ENCODE results near the gene FLNB. TPM values are rescaled to one million over a fixed set of nuclear protein-coding genes. Genes with fewer than 3 reads are reported as not detected.
A peak's percentile ranks its signal among the peaks of the same experiment; 100 is the strongest.

The FLNB gene
- total and polyA plus RNA-seq, 2 of the 13 experiments (the other 11 are each of a cell fraction or from before 2014, with no cell fraction given), result 106 to 130 TPM

- peaks cover 97% of the 10 kb centered on the region for H3K4me1 ChIP-seq (ENCODE audit: insufficient read depth, low read length)
- H4K20me1 ChIP-seq (ENCODE audit: insufficient read depth, low read length), result no peaks in the 10 kb centered on the region
- no peak overlapping the region for H3K4me2 ChIP-seq (ENCODE audit: low read depth, low read length)
- TF ChIP-seq NR0B2 (CRISPR knock-in tag; IDR thresholded peaks at IDR 0.05) (no peak), ZNF264 (CRISPR knock-in tag; IDR thresholded peaks at IDR 0.05) (no peak), MXD1 (CRISPR knock-in tag; IDR thresholded peaks at IDR 0.05) (no peak), SYNCRIP (IDR thresholded peaks at IDR 0.05; ENCODE audit: insufficient read depth, low read depth, low read length) (no peak), ZNF598 (CRISPR knock-in tag; IDR thresholded peaks at IDR 0.05; ENCODE audit: borderline replicate concordance) (no peak), ZBTB37 (CRISPR knock-in tag; IDR thresholded peaks at IDR 0.05) (no peak), ZNF260 (CRISPR knock-in tag; IDR thresholded peaks at IDR 0.05; ENCODE audit: borderline replicate concordance, low read depth) (no peak), ZNF496 (CRISPR knock-in tag; IDR thresholded peaks at IDR 0.05; ENCODE audit: insufficient replicate concordance) (no peak), ARID5B (CRISPR knock-in tag; IDR thresholded peaks at IDR 0.05) (no peak), ZNF337 (CRISPR knock-in tag; IDR thresholded peaks at IDR 0.05; ENCODE audit: borderline replicate concordance, low read depth) (no peak), ZHX1 (CRISPR knock-in tag; IDR thresholded peaks at IDR 0.05; ENCODE audit: low read depth) (no peak), ZBTB43 (CRISPR knock-in tag; conservative IDR thresholded peaks at IDR 0.05) (no peak), GATAD2A (CRISPR knock-in tag; IDR thresholded peaks at IDR 0.05) (no peak), CENPT (CRISPR knock-in tag; IDR thresholded peaks at IDR 0.05; ENCODE audit: low read depth) (no peak)
- H3K79me2 ChIP-seq (ENCODE audit: insufficient read depth, low read length), result no peaks in the 10 kb centered on the region
- no peak overlapping the region for H3K4me3 ChIP-seq (replicated peaks in 1 of 3; ENCODE audit: insufficient read depth in 1 of 3, low read depth in 2 of 3, low read length in 3 of 3)
- no peak for DNase-seq (ENCODE audit: low spot score)
- no peaks in the 10 kb centered on the region for H3K27me3 ChIP-seq (ENCODE audit: control insufficient read depth in 1 of 2, insufficient read depth in 2 of 2, low read length in 2 of 2)
- H3K9me3 ChIP-seq (ENCODE audit: low read length), result no peaks in the 10 kb centered on the region
- no peak for ATAC-seq
- in situ Hi-C loops (cut with HindIII; ENCODE audit: extremely low pct_ligation_motif_present, low pct_unique_long_range_greater_than_20kb), result no loop called here
- WGBS (ENCODE audit: low lambda C conversion rate), result 98% methylated on average over 4 of the region's 4 CpGs
- BruUV-seq (replicated peaks), result no TSS peak
- H3K9ac ChIP-seq (ENCODE audit: insufficient read depth, low read depth, low read length), result no peak overlapping the region
- no peaks in the 10 kb centered on the region for H3K36me3 ChIP-seq (replicated peaks in 1 of 2; ENCODE audit: control insufficient read depth in 1 of 2, insufficient read depth in 2 of 2, low read length in 2 of 2)
- no peak for FAIRE-seq
- no peak overlapping the region for H2AFZ ChIP-seq (ENCODE audit: low read length)
- peak overlapping the region; percentile 50 for H3K27ac ChIP-seq (ENCODE audit: extremely low read length, insufficient read depth, low read length)
- intact Hi-C loops (cut with micrococcal nuclease; ENCODE audit: unreplicated experiment), result no loop called here
- CTCF ChIA-PET (ENCODE audit: low intra/inter-chr PET ratio, low total read pairs), result no interaction called here
- POLR2A ChIA-PET, result interaction anchor here (1.0 to 1.3 kb wide), 2 partner anchors 14 to 16 kb away, joined by 3 to 4 read pairs; no protein-coding TSS in a partner anchor
Measured at GRCh38 chr3:58203541-58203940, 195.3 kb downstream of the FLNB start.
